Adipocyte (in vitro differentiated cells): ENCODE results near the gene NKIRAS2.

Source experiments
- DNase-seq: peaks from one replicate; pipeline ENCODE4 v3.0.0-alpha.2; 2015; ENCODE audit warnings: low read depth
- H3K27me3 ChIP-seq: replicated peaks from 2 replicates; pipeline ENCODE4 v1.7.0; 2013; ENCODE audit warnings: mild to moderate bottlenecking, low read length, moderate library complexity; ENCODE audit not compliant: control insufficient read depth, insufficient read depth
- H3K36me3 ChIP-seq: 2 replicates; pipeline ENCODE4 v1.7.0; 2013; ENCODE audit warnings: low read length, mild to moderate bottlenecking, moderate library complexity; ENCODE audit not compliant: control insufficient read depth, insufficient read depth, severe bottlenecking
- H3K4me1 ChIP-seq: 2 replicates; pipeline ENCODE4 v1.7.0; 2013; ENCODE audit warnings: mild to moderate bottlenecking, low read length, moderate library complexity; ENCODE audit not compliant: control insufficient read depth, insufficient read depth
- H3K4me3 ChIP-seq: 2 replicates; pipeline ENCODE4 v1.7.0; 2013; ENCODE audit warnings: mild to moderate bottlenecking, low read length, moderate library complexity
- H3K9ac ChIP-seq: 2 replicates; pipeline ENCODE4 v1.7.0; 2013; ENCODE audit warnings: mild to moderate bottlenecking, low read length, moderate library complexity
- H3K9me3 ChIP-seq: 2 replicates; pipeline ENCODE4 v1.7.0; 2013; ENCODE audit warnings: mild to moderate bottlenecking, low read length, moderate library complexity; ENCODE audit not compliant: control insufficient read depth

The NKIRAS2 gene

DNA sequence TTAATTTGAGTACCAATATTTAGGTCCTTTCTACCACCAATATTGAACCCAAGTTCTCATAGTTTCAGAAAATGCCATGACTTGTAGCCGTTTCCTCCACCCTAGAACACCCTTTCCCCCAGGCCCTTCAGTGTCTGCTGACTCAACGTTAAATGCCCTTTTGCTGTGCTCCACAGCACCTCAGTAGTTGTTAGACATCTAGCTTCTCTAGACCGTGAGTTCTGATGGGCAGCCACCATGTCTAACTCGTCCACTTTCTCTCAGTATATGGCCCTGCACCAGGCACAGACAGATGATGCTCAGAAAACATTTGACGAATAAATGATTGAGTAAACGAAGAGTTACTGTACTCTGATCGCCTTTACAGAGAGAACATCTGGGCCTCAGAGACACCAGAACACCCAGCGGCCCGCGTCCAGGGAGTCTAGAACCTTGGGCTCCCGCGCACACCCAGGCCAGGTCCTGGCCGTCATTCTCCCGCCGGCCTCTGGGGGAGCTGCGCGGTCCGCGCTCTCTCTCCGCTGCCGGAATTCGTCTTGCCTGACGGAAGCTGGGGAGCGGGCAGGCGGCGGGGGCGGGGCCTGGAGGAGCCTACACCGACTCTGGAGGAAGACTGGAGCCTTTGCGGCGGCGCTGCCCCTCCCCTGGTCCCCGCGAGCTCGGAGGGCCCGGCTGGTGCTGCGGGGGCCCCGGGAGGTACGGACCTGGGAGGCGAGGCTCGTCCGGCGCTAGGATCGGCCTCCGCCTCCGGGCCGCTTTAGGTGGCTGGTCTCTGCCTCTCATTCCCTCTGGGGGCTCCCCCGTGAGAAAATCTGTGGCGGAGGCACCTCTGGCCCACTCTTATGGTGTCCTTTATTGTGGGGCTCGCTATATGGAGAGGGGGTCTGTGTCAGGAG lies at the start of gene NKIRAS2:
Gene NKIRAS2 (plus strand): TSS at position 582 of the 896 bp plus-strand sequence. CDS start 1,488 bp downstream, outside the sequence.
- DNase-seq: peak; percentile 98
- H3K9ac ChIP-seq: peak within 1 kb of the TSS; percentile 98
- peak within 1 kb of the TSS; percentile 98 for H3K4me3 ChIP-seq
- no peaks in the 10 kb centered on the region for H3K9me3 ChIP-seq
- peaks cover 23% of the 10 kb centered on the region for H3K36me3 ChIP-seq
- no peaks in the 10 kb centered on the region for H3K27me3 ChIP-seq
- H3K4me1 ChIP-seq: peaks cover 33% of the 10 kb centered on the region

DNA sequence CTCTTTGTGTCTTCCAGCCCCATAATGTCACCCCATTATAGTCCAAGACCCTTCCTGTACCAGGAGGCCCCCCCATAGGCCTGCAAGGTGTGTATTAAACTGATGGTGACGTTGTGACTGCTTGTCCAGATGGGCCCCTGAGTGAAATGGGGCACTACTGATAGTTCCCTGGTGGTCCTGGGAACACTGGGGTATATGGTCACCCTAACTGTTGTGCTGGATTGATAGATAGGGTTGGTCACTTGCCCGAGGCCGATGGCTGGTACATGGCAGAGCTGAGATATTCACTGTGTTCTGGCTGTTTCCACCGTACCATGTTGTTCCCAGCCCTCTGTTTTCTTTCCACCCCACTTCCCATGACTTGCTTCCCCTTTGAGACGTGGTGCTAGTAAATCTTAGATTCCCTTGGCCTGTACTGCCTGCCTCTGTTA lies 49.0 kb upstream of the NKIRAS2 start:
- no peak overlapping the region for H3K4me3 ChIP-seq
- no peaks in the 10 kb centered on the region for H3K27me3 ChIP-seq
- no peaks in the 10 kb centered on the region for H3K9me3 ChIP-seq
- H3K4me1 ChIP-seq: peaks cover 30% of the 10 kb centered on the region
- no peak for DNase-seq
- H3K36me3 ChIP-seq: peaks cover 67% of the 10 kb centered on the region
- H3K9ac ChIP-seq: no peak overlapping the region

DNA sequence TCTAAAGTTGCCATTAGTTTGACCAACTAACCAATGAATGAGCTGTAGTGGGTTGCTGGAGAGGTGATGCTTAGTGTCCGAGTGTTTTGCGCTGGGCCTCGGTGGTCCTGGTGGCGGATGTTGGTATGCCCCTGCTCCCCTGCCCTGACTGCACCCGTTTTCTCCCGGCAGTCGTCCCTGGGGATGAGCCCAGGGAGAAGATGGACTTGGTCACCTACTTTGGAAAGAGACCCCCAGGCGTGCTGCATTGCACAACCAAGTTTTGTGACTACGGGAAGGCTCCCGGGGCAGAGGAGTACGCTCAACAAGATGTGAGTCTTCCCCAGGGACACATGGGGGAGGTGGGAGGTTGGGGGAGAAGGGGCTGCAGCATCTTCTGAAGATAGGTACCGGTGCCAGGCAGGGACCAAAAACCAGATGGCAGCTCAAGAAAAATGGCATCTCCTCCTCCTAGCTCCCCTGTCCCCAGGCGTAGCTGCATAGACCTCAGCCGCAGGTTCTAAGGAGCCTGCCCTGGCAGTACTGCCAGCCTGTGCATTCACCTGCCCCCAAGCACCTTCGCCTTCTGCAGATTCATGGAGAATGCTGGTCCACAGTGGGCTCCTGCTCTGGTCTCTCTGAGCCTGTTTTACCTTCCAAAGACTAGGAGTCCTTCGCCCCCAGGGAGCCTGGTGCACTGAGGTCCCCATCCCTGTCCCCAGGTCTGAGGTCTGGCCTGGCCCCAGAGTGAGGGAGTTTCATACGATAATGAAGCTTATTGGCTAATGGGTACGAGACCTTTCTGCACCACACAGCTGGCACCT lies 48.0 kb upstream of the NKIRAS2 start:
- Histone ChIP-seq H3K9ac (no peak overlapping the region), H3K9me3 (no peaks in the 10 kb centered on the region), H3K4me3 (no peak overlapping the region), H3K36me3 (peaks cover 76% of the 10 kb centered on the region), H3K4me1 (peaks cover 37% of the 10 kb centered on the region), H3K27me3 (no peaks in the 10 kb centered on the region)
- DNase-seq: no peak

DNA sequence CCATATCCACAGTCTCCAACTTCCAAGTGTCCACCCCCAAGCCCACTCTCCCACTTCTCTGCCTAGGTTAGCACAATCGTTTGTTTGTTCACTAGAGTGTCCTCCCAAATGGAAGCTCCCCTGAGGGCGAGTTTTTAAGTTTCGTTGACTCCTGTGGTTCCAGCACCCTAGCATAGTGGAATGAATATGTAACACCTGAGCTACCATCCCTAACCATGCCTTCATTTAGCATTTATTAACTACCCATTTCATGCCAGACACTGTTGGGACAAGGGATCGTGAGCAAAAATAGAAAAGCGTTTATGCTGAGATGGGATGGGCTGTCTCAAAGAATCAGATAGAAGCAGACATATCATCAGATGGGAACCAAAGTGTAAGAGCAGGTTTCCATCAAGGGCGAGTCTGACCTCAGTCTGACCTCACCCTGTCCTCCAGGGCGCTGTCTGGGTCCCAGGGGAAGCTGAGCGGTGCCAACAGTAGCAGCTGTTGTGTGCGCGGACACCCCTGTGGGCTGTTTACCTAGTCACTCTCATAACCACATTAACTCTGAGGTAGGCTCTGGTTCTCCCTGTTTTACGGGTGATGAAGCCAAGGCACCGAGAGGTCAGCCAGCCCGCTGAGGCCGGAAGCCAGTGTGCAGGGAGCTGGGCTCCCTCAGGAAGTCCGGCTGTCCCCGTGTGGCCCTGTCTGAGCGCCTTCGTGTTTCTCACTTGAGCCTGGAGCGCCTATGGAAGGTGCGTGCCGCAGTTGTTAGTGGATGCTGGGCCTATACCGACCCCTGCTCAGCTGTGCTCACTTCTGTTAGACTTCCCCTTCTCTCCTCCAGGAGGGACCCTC lies 47.1 kb upstream of the NKIRAS2 start:
- peaks cover 42% of the 10 kb centered on the region for H3K4me1 ChIP-seq
- H3K9ac ChIP-seq: peak overlapping the region; percentile 28
- no peaks in the 10 kb centered on the region for H3K27me3 ChIP-seq
- H3K9me3 ChIP-seq: no peaks in the 10 kb centered on the region
- H3K4me3 ChIP-seq: no peak overlapping the region
- no peak for DNase-seq
- H3K36me3 ChIP-seq: peaks cover 85% of the 10 kb centered on the region

DNA sequence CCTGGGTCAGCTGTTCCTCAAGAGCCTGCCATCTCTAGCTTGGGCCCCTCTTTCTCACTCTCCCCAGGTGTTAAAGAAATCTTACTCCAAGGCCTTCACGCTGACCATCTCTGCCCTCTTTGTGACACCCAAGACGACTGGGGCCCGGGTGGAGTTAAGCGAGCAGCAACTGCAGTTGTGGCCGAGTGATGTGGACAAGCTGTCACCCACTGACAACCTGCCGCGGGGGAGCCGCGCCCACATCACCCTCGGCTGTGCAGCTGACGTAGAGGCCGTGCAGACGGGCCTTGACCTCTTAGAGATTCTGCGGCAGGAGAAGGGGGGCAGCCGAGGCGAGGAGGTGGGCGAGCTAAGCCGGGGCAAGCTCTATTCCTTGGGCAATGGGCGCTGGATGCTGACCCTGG lies 46.5 kb upstream of the NKIRAS2 start:
- Histone ChIP-seq H3K36me3 (peaks cover 83% of the 10 kb centered on the region), H3K27me3 (no peaks in the 10 kb centered on the region), H3K4me3 (no peak overlapping the region), H3K9me3 (no peaks in the 10 kb centered on the region), H3K4me1 (peaks cover 38% of the 10 kb centered on the region), H3K9ac (peak overlapping the region; percentile 28)
- DNase-seq: no peak

DNA sequence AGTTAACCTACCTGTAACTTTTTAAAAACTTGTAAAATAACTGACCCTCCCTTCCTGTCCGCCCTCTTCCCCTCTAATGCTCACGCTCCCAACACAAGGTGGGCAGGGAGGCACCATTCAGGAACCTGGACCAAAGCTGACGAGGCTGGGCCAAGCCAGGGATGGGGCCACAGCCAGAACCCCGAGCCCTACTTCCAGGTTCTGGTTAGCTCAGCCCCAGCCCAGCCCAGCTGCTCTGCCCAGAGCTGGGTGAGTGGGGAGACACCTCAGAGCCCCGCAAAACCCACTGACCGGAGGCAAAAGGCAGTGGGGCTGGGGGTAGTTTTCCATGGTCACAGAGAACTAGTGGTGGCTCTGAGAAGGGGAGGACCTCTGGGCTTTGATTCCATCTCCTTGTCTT lies 45.9 kb upstream of the NKIRAS2 start:
- Histone ChIP-seq H3K9ac (no peak overlapping the region), H3K4me1 (peaks cover 35% of the 10 kb centered on the region), H3K27me3 (no peaks in the 10 kb centered on the region), H3K4me3 (no peak overlapping the region), H3K36me3 (peaks cover 80% of the 10 kb centered on the region), H3K9me3 (no peaks in the 10 kb centered on the region)
- DNase-seq: no peak

DNA sequence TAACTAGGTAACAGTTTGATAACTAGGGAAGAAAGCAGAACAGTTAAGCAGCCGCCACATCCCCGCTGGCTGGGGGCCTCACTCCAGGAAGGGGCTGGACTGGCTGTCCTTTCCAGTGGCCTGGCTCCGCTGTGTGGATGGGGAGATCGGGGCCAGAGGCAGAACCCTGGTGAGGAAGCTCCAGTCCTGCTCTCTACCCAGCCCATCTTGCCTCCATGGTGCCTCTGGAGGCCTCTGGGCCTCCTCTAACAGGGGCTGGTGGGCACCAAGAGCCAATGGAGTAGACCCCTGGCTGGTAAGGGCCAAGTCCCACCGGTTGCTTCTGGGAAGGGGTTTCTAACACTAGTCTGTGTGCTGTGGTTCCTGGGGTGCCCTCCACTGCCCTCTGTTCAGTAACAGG lies 45.2 kb upstream of the NKIRAS2 start:
- no peak overlapping the region for H3K4me3 ChIP-seq
- H3K27me3 ChIP-seq: no peaks in the 10 kb centered on the region
- peak overlapping the region; percentile 21 for H3K9ac ChIP-seq
- no peak for DNase-seq
- H3K4me1 ChIP-seq: peaks cover 35% of the 10 kb centered on the region
- H3K36me3 ChIP-seq: peaks cover 80% of the 10 kb centered on the region
- no peaks in the 10 kb centered on the region for H3K9me3 ChIP-seq

DNA sequence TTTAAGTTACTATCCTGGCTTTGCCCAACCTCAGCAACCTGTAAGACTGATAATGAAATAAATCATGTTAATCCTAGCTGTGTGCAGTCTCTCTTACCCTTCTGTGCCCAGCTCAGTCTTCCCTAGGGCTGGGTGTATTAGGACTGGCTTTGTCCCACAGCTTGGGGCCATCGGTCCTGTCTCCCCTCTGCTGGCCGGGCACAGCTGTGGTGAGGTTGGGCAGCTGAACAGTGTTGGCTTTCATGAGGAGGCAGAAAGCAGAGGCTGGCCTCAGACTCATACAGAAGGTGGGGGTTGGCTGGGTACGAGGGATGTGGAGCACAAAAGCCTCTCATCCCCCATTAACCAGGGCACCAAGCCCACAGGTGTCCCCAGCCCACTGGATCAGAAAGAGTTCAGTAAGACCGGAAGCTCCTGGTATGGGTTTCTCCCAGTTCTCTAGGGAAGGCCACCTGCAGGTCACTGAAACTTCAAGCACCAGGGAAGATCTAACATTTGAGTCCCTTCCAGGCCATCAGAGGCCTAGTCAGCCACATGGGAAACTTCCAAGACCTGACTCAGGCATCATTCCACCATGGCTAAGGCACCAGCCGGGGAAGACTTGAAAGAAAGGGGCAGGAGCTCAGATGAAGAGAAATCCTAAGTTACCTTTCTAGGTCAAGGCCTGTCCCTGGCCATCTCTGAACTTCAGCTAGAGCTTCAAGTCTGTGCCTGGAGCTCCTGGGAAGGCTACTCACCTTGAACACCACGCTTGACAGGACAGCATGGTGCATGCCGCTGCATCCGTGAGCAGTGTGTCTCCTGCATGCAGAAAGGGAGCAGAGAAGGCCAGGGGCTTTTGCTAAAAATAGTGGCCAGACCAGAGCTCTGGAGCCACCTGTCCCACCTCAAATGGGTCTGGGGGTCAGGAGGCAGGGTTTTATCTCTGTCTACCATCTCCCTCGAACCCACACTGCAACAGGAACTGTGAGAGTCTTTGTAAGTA lies 44.5 kb upstream of the NKIRAS2 start:
- H3K36me3 ChIP-seq: peaks cover 83% of the 10 kb centered on the region

DNA sequence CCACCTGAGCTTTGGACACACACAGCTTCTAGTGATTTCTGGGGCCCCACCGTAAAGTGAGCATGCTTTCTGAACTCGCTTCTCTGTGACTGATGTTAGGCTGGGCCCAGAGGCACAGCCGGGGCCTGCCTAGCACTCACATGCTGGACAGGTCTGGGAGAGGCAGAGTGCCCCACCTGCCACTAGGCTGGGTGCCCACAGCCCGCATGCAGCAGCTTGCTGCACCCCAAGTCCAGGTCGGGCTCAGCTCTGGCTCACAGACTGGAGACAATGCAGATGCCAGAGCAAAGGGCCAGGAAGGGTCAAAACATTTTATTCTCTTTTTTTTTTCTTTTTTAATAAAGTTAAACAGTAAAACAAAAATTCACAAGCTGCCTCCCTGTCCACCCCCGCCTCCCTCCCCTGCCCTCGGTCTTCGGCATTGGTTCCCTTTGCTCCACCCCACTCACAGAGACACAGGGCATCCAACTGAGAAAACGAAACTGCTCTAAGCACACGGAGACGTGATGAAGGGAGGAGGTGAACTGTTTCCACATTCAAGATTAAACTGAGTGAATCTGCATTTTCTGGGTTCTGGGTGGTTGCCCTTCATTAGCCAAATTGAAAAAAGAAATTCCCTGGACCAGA lies 43.6 kb upstream of the NKIRAS2 start:
- DNase-seq: no peak
- Histone ChIP-seq H3K36me3 (peaks cover 85% of the 10 kb centered on the region), H3K9me3 (no peaks in the 10 kb centered on the region), H3K4me3 (peak overlapping the region; percentile 57), H3K27me3 (no peaks in the 10 kb centered on the region), H3K4me1 (peaks cover 33% of the 10 kb centered on the region), H3K9ac (peak overlapping the region; percentile 76)

More for the DNA sequence above, 44.5 kb upstream of the NKIRAS2 start:
- peaks cover 33% of the 10 kb centered on the region for H3K4me1 ChIP-seq
- no peak for DNase-seq
- no peak overlapping the region for H3K4me3 ChIP-seq
- H3K9ac ChIP-seq: peak overlapping the region; percentile 31
- no peaks in the 10 kb centered on the region for H3K9me3 ChIP-seq
- H3K27me3 ChIP-seq: no peaks in the 10 kb centered on the region

DNA sequence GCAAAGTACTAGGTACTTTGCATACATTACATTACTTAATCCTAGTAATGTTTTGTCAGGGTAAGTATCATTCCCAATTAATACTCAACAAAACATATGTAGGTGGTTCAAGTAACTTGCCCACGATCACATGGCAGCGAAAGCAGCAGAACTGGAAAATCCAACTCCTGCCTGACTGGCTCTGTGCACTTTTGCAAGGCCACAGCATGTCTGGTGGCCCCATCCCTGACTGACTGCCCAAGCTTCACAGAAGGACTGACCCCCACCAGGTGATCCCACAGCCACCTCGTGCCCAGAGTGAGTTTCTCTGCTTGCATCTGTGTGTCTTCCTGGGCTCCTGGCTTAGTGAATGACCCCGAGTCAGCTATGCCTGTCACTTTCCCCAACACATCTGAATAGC lies 41.9 kb upstream of the NKIRAS2 start:
- no peak for DNase-seq
- Histone ChIP-seq H3K9ac (no peak overlapping the region), H3K27me3 (no peaks in the 10 kb centered on the region), H3K4me1 (peaks cover 33% of the 10 kb centered on the region), H3K9me3 (no peaks in the 10 kb centered on the region), H3K36me3 (peaks cover 86% of the 10 kb centered on the region), H3K4me3 (no peak overlapping the region)
